AG04449 (cell line): Measurements from ENCODE around the gene PPP1R16B.

Experiments used
- CTCF ChIA-PET: fragments of 350-600 bp; formaldehyde crosslinking; extraction: SDS; loops from one replicate; lab custom pipeline; 2021; ENCODE audit warnings: antibody characterized with exemption; lab: Yijun Ruan, JAX
- POLR2A ChIA-PET: fragments of 400-600, 350-600 bp; formaldehyde crosslinking; extraction: SDS; loops from one replicate; lab custom pipeline; 2020; ENCODE audit warnings: antibody characterized with exemption, inconsistent platforms; lab: Yijun Ruan, JAX
- DNase-seq: peaks from one replicate; pipeline ENCODE4 v3.0.0-alpha.2; 2010; ENCODE audit warnings: low read depth, low spot score
- H3K4me3 ChIP-seq: 2 replicates; pipeline ENCODE4 v1.5.1; 2011; ENCODE audit warnings: low read depth, mild to moderate bottlenecking, control low read depth, low read length
- TF ChIP-seq, protein P1 (sequence below): IDR thresholded peaks from one replicate; pipeline ENCODE4 v1.5.1; 2011; ENCODE audit warnings: mild to moderate bottlenecking, moderate library complexity, low read length, control low read depth, inconsistent platforms; ENCODE audit not compliant: insufficient read depth; ENCODE audit errors: missing control alignments

Gene PPP1R16B

DNA sequence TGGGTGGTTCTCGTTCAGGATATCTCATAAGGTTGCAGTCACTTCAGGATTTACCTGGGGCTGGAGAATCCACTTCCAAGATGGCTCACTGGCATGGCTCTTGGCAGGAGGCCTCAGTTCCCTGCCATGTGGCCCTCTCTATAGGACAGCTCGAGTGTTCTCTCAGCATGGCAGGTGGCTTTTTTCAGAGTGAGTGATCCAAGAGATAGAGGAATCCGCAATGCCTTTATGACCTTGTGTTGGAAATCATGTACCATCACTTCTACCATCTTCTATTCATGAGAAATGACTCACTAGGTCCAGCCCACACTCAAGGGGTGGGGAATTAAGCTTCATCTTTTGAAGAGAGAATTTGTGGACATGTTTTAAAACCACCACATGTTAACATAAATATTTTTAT, 37.8 kb downstream of the PPP1R16B start:
- no peak overlapping the region for H3K4me3 ChIP-seq
- ChIA-PET POLR2A (no interaction called here), CTCF (no interaction called here)
- TF ChIP-seq, protein P1, sequence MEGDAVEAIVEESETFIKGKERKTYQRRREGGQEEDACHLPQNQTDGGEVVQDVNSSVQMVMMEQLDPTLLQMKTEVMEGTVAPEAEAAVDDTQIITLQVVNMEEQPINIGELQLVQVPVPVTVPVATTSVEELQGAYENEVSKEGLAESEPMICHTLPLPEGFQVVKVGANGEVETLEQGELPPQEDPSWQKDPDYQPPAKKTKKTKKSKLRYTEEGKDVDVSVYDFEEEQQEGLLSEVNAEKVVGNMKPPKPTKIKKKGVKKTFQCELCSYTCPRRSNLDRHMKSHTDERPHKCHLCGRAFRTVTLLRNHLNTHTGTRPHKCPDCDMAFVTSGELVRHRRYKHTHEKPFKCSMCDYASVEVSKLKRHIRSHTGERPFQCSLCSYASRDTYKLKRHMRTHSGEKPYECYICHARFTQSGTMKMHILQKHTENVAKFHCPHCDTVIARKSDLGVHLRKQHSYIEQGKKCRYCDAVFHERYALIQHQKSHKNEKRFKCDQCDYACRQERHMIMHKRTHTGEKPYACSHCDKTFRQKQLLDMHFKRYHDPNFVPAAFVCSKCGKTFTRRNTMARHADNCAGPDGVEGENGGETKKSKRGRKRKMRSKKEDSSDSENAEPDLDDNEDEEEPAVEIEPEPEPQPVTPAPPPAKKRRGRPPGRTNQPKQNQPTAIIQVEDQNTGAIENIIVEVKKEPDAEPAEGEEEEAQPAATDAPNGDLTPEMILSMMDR: no peak
- no peak for DNase-seq

DNA sequence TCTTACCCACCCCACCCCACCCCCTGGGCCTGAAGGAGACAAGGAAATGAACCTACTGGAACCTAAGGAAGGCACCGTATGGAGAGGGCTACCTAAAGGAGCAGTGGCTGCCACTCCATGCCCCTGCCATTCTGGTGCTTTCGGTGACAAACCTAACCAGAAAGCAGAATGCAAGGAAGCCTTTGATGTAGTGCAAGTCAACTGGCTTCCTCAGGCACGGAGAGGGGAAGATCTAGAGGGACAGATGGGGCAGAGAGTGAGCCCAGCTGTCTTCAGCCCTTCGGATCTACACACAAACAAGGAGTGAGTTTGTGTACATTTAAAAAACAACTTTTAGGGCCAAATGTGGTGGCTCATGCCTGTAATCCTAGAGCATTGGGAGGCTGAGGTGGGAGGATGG, 39.5 kb downstream of the PPP1R16B start:
- TF ChIP-seq, protein P1: no peak
- H3K4me3 ChIP-seq: no peak overlapping the region
- POLR2A ChIA-PET: no interaction called here
- no peak for DNase-seq
- CTCF ChIA-PET: no interaction called here

DNA sequence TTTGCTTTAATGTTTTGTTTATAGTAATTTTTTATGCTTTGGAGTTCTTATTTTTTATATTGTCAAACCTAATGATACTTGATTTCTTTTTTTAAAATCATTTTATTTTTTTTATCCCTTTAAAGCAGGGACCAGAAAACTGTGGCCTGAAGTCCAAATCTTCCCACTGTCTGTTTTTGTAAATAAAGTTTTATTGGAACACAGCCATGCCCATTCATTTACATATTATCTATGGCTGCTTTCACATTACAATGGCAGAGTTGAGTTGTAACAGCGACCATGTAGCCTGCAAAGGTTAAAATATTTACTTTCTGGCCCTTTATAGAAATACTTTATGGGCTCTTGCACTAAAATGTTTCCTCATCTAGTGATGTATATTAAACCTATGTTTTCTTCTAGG, 42.3 kb downstream of the PPP1R16B start:
- TF ChIP-seq, protein P1: no peak
- ChIA-PET POLR2A (no interaction called here), CTCF (no interaction called here)
- no peak overlapping the region for H3K4me3 ChIP-seq
- DNase-seq: no peak

DNA sequence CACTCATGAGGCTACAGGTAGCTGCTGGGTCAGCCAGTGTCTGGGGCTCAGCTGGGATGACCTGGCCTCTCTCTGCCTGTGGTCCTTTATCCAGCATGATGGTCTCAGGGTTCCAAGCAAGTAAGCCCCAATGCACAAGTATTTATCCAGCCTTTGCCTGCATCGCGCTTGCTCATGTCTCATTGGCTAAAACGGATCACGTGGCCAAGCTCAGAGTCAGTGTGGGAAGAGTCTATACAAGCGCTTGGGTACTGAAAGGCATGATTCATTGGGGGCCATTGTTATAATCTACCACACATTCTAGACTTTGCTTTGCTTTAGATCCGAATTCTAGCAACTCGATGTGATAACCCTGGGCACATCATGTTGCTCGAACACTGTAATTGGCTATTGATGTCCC, 48.3 kb downstream of the PPP1R16B start:
- ChIA-PET POLR2A (no interaction called here), CTCF (no interaction called here)
- H3K4me3 ChIP-seq: no peak overlapping the region
- no peak for DNase-seq
- TF ChIP-seq, protein P1: no peak

DNA sequence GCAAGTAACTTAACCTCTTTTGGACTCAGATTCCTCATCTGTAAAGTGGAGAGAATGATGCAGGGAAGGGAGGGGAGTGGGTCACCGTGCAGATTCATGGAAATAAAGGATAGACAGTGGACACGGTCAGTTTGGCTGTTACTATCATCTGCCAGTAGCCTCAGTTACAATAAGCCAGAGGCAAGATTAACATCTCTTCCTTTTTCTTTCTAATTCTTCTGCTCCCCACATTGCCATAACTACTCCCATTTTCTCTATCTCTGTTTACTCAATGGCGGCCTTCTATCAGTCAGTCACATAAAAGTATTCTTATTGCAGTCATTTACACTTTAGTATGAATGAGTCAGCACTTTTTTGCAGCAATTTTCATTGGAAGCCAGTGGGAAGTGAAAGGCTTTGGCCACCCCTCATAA, 49.2 kb downstream of the PPP1R16B start:
- CTCF ChIA-PET: no interaction called here
- POLR2A ChIA-PET: no interaction called here
- no peak overlapping the region for H3K4me3 ChIP-seq
- DNase-seq: no peak
- TF ChIP-seq, protein P1: no peak

DNA sequence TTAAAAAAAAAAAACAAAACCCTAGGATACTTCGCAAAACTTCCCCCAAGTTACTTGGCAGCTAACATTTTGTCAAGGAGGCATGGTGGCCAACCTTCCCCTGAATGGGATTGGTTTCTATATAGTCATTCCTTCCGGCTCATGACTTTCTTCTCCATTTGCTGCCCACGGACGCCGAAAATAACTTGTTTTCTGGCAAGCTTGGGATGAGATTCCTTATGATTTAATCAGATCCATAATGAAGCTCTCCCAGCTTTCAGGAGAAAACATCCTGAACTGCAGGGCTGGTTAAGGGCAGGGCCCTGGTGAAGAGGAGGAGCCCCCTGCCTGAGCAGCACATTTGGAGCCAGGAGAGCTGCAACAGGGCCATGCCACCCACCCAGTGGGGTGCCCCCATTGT, 49.9 kb downstream of the PPP1R16B start:
- POLR2A ChIA-PET: no interaction called here
- H3K4me3 ChIP-seq: no peak overlapping the region
- CTCF ChIA-PET: interaction anchor here (1.0 kb wide), 1 partner anchor 71 kb away, joined by 3 read pairs; the partner anchor contains the start of gene FAM83D
- TF ChIP-seq, protein P1: no peak
- DNase-seq: peak; percentile 1
